ENCODE measurements around the gene TRIM26.
"Not testable (repeated sequence)": the region's sequence is repeated elsewhere in the genome, so short reads cannot be mapped to it uniquely, and the experiment has no call there.

Gene TRIM26

GRCh38 chr6:30152910-30153610 is 60.1 kb downstream of the TRIM26 start:
- no peak for DNase-seq

DNA sequence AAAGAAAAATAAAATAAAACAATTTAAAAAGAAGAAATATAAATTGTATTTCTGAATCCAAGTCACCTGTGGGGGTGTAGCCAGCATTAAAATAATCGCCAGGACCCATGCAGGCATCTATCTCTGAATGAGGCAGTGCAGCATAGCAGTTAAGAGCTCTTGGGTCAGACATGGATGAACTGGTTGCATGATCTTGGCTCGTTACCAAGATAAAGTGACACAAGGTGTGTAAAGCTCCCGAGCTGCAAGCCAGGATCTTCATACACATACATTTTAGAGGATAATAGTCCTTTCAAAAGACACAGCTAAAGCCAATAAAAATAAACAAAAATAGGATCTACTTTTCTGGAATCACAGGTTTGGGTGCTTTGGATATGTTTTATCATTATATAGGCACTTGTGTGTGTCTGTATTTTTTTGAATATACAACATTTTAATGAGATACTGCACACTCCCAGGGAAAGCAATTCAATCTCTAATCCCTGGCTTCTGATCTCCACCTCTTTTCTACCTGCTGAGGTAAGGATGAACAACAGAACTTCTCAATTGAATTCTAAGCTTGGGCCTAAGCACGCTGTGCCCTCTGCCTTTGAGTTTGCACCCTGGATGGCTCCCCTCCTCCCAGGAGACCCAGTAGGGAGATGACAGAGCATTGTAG is 61.1 kb downstream of the TRIM26 start:
- DNase-seq, result no peak

DNA sequence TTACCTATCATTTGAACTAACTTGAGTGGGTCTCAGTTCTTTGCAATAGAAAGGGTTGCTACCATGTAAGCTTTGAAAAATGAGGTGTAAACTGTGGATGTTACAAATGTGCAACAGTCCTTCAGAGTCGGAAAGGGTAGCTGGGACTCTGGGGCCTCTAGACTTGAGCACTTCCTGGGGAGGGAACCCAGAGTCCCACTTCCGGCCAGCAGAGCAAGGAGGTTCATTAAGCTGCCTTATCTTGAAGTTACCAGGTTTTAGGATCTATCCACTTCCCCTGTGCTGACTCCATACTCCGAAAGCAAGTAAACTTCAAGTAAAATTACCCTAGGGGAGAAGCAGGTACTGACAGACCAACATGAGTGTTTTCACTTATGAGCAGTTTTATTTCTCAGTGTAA is 61.6 kb downstream of the TRIM26 start:
- no peak for DNase-seq

DNA sequence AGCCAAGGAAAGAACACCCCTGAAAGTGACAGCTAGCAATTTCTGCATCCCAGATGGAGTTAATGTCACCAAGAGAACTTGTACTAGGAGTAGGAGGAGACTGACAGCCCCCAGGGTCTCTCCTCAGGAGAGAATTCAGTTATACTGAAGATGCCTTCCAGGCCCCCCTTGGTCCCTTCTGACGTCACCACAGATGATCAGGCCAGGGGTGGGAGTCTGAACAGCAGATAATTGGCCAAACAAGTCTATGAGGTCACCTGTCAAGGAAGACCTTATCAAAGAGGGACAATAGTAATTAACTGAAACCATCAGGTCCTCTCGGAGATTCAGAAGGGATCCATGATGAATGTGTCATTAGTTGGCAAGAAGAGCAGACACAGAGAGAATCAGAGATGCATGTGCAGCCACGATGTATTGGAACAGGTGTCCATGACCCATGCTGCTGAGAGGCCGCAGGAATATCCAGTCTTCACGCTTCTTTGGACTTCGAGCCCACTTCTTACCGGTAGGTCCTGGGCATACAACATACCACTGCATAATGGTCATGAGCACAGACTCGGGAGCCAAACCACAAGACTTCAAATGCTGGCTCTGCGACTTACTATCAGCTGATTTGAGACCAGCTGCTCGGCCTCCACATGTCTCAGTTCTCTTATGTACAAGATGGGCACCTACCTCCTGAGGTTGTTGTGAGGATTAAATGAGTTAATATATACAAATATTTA is 62.4 kb downstream of the TRIM26 start:
- DNase-seq, result no peak

- no peak for DNase-seq
Observed at GRCh38 chr6:30149858-30150550, 63.2 kb downstream of the TRIM26 start.

DNA sequence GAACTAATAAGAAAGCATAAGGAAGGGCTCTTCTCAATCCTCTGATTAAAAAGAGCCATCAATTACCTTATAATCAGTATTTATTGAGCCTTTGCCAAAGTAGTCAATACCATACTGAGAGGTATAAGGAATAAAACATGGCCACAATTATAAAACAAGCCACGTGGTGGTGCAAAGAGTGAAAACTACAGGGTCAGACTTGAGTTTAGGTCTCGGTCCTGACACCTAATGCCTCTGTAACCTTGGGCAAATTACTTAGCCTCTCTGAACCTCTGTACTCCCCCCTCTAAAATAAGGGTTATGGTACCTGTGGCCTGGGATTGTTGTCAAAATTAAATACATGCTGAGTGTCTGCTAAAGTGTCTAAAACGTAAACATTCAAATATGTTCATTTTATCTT is 64.0 kb downstream of the TRIM26 start:
- no peak for DNase-seq

- DNase-seq, result no peak
Observed at GRCh38 chr6:30147096-30147495, 66.1 kb downstream of the TRIM26 start.

DNA sequence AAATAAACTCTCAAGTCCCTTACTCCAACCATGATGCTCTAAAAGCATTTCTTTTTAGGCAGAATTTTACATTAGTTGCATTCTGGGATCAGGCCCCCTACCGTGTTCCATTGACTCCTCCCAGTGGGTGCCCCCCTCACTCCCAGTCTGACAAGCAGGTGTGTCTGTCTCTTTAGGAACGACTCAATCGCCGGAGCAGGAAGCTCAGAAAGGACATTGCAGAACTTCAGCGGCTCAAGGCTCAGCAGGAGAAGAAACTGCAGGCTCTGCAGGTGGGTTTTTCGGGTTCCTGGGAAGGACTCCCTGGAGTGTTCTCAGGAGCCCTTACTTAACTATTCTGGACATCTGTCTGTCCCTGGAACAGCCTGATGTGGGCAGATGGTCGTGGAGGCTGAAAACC is 67.4 kb downstream of the TRIM26 start:
- DNase-seq, result no peak

- DNase-seq, result no peak
Observed at GRCh38 chr6:30144811-30145210, 68.4 kb downstream of the TRIM26 start.

DNA sequence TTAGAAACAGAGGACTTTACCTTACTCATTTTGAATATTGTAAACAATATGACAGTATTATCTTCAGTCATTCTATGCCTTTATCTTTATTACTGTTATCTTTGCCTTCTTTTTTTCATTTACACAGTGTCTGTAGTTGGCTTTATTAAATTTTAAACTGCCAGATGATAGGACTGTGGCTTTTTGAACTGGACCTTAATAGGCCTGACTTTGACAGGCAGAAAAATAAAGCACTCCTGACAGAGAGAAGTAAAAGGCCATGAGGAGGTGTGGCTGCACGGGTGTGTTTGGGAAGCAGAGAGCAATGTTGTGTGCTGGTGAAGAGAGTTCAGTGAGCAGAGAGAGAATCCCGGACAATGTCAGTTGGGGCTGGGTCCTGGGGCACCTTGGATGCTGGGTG is 69.4 kb downstream of the TRIM26 start:
- no peak for DNase-seq

DNA sequence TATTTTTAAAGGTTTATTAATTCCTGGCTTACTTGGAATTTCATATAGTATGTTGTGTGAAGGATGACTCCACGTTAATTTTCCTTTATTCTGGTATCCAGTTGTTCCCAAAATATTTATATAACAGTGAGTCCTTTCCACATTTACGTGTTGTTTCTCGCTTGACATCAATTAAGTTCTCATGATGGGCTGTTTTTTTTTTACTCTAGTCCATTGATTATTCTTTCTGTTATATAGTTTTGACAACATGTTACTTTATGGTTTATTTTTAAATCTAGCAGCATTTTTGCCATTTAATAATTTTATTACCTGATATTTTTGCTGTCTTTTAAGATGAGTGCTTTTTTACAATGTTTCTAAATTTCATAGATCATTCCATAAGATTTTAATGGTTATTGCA is 70.5 kb downstream of the TRIM26 start:
- DNase-seq, result no peak

- DNase-seq, result not testable (repeated sequence)
Observed at GRCh38 chr6:30140240-30140639, 73.0 kb downstream of the TRIM26 start.

DNA sequence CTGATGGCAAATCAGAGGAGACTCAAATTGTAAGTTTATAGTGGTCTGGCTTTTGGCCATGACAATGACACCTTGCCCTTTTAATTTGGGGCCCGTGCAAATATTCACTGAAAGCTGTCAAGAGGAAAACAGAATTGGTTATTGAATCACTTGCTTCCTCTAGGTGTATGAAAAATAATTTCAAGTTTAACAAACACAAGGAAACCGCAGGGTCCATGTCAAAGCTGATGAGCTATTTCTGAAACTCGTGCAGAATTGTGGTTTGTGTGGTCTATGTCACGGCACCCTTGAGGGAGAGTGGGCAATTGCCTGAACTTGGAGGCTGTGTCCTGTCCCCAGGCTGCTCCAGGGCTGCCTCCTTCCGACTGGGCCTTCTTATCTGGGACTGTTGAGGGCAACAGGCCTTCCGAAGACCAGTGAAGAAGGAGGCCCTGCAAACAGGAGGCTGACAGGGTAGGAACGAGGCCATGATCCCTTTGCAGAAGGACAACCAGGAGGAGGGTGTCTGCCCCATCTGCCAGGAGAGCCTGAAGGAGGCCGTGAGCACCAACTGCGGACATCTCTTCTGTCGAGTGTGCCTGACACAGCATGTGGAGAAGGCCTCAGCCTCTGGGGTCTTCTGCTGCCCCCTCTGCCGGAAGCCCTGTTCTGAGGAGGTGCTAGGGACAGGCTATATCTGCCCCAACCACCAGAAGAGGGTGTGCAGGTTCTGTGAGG is 76.5 kb downstream of the TRIM26 start:
- peak in 1 of 2 experiments; percentile 28 for DNase-seq

DNA sequence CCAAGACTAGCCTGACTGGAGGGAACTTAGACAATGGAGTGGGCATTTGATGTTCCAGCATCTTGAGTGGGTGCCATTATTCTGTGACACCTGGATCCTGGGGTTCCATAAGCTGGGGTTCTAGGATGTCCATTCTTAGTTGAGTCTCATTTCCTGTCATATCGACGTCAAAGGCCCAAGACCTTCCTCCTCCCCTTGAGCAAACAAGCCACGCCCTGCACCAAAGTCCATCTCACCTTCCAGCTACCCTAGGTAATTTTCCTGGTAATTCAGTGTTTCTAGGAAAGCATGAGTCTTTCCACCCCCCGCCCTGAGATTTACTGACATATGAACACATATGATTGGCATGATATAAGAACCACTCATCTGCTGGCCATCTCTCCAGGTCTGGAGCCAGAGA is 77.4 kb downstream of the TRIM26 start, which contains the start of gene TRIM40:
Gene TRIM40, plus strand, starts transcription at position 384 of the 400 bp plus-strand sequence. CDS start 897 bp downstream, outside the sequence.
- no peak for DNase-seq

- no peak for DNase-seq
Observed at GRCh38 chr6:30135147-30135546, 78.1 kb downstream of the TRIM26 start.

All from activated T-cell treated with anti-CD3 and anti-CD28 coated beads, Interleukin-2, amount 50 U/mL, for 48 hours (primary cell).